Retinal pigment epithelial cell (primary cell): ENCODE data around the gene IBA57.
"Not testable (repeated sequence)": the region's sequence is repeated elsewhere in the genome, so short reads cannot be mapped to it uniquely, and the experiment has no call there.

Experiments
- DNase-seq: peaks from one replicate; pipeline ENCODE4 v3.0.0-alpha.2; 2010; ENCODE audit warnings: low read depth
- H3K4me3 ChIP-seq: 2 replicates; pipeline ENCODE4 v1.5.1; 2011; ENCODE audit warnings: mild to moderate bottlenecking, low read length, control low read depth, moderate library complexity
- CTCF ChIP-seq: conservative IDR thresholded peaks from 2 replicates; pipeline ENCODE4 v1.5.1; 2011; ENCODE audit warnings: low read depth, low read length, control low read depth, inconsistent platforms

IBA57 gene

DNA sequence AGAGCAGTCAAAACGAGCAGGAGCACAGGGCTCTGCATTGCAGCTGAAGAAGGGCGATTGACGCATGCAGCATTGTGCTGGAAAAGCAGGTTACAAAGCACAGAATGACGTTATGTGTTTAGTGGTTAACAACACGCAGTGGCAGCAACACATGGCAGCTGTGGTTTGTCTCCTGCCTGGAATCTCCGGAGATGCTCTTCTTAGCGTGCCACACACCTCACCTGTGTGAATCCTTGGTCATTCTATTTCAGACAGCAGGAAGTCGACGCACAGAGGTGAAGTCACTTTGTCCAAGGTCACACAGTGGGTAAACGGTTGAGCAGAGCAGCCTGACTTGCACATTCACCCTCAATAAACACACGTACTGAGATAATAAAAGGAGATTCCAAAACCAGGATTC, 56.9 kb downstream of the IBA57 start:
- no peak for DNase-seq
- no peak for TF ChIP-seq CTCF
- no peak overlapping the region for H3K4me3 ChIP-seq

- no peak overlapping the region for H3K4me3 ChIP-seq
- no peak for TF ChIP-seq CTCF
- DNase-seq, result no peak
Observed at GRCh38 chr1:228224198-228225164, 58.9 kb downstream of the IBA57 start.

DNA sequence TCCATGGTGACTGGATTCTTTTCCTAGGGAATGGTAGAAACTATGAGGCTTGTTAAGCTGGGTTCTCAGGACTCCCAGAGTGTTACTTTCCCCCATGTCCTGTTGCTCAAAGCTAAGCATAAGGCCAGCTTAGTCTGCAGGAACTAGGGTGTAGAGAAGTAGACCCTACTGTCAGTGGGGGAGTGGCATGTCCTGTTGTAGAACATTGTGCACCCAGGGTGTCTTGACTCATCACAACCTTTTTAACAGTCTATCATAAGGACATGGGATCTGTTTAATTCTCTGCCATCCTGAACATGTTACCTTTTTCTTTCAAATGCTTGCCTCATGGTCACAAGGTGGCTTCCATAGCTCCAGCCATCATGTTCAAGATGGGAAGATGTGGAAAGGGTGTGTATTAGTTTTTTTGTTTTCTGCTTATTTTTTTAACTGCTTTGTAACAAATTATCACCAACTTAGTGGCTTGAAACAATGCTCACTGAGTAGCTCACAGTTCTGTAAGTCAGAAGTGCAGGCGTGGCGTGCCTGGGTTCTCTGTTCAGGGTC, 59.6 kb downstream of the IBA57 start:
- no peak for DNase-seq
- no peak for TF ChIP-seq CTCF
- no peak overlapping the region for H3K4me3 ChIP-seq

GRCh38 chr1:228225740-228226139, 60.1 kb downstream of the IBA57 start:
- TF ChIP-seq CTCF, result no peak
- DNase-seq, result no peak
- H3K4me3 ChIP-seq, result no peak overlapping the region

GRCh38 chr1:228226141-228226874, 60.7 kb downstream of the IBA57 start:
- TF ChIP-seq CTCF, result no peak
- no peak overlapping the region for H3K4me3 ChIP-seq
- no peak for DNase-seq

DNA sequence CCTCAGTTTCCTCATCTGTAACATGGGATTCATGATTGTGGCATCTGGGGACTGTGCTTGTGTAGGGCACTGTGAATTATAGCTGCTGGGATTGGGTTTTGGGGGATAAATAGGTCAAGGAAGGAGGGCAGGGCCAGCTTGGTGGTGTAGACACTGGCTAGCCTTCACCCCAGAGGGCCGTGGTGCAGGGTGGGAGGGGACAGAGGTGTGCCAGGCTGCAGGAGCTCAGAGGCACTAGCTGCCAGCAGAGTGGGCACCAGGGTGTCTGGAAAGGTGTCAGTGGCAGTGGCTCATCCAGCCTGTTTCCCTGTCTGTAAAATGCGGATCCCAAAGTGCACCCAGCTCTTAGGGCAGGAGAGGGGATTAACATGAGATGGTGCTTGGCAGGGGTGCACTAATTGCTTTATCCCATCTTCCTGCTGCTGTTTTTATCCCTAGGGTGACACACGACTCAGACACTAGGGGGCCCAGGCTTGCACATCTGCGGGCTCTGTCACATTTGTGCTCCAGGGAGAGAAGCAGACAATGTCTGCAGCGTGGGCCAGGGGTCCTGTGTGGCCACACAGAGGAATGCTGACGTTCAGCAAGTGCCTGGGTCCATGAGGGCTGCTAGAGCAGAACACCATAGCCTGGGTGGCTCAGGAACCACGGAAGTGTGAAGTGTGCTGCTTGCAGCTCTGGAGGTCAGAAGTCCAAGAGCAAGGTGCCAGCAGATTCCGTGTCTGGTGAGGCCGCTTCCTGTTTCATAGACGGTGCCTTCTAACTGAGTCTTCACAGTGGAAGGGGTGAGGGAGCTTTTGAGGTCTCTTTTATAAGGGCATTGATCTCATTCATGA, 61.6 kb downstream of the IBA57 start:
- DNase-seq, result no peak
- H3K4me3 ChIP-seq, result no peak overlapping the region
- TF ChIP-seq CTCF, result peak; percentile 52

DNA sequence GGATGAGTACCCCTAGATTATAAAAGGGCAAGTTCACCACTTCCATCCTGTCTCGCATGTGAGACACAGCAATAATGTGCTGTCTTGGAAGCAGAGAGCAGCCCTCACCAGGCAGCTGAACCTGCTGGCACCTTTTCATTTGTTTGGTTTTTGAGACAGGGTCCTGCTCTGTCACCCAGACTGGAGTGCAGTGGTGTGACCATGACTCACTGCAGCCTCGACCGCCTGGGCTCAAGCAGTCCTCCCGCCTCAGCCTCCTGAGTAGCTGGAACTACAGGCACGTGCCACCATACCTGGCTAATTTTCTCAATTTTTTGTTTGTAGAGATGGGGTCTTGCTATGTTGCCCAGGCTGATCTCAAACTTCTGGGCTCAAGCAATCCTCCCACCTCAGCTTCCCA, 62.5 kb downstream of the IBA57 start:
- not testable (repeated sequence) for DNase-seq, H3K4me3 ChIP-seq
